ENCODE measurements around the gene FAM13B. TPM values are rescaled to one million over a fixed set of nuclear protein-coding genes. Genes with fewer than 3 reads are reported as not detected.
A peak's percentile ranks its signal among the peaks of the same experiment; 100 is the strongest.
"Not testable (repeated sequence)": the region's sequence is repeated elsewhere in the genome, so short reads cannot be mapped to it uniquely, and the experiment has no call there.

FAM13B gene
- total RNA-seq, 1 donor from 2014 or later, result 10.4 TPM

GRCh38 chr5:138035605-138036537, 3.0 kb upstream of the FAM13B start:
- DNase-seq (ENCODE audit: low read depth, low spot score), result peak; percentile 69

DNA sequence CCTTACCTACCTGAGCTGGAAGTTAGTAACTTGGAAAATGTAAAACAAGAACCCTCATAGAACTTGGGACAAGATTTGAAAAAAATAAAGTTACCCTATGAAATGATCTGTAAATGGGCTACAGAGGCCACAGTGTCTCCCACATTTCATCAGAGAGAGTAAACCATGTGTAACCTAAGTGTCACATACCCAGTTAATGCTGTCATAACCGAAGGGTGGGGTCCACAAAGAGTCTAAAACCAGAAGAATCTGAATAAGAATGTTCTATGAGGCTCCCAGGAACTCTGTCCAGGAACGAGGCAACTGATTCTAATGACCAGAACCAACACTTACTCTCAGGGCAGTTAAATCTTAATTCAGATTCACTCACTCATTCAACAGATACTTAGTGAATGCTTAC, 1.0 kb upstream of the FAM13B start:
- DNase-seq (ENCODE audit: low read depth, low spot score), result no peak

- no peak for DNase-seq (ENCODE audit: low read depth, low spot score)
Measured at GRCh38 chr5:138033386-138033808, 518 bp upstream of the FAM13B start.

DNA sequence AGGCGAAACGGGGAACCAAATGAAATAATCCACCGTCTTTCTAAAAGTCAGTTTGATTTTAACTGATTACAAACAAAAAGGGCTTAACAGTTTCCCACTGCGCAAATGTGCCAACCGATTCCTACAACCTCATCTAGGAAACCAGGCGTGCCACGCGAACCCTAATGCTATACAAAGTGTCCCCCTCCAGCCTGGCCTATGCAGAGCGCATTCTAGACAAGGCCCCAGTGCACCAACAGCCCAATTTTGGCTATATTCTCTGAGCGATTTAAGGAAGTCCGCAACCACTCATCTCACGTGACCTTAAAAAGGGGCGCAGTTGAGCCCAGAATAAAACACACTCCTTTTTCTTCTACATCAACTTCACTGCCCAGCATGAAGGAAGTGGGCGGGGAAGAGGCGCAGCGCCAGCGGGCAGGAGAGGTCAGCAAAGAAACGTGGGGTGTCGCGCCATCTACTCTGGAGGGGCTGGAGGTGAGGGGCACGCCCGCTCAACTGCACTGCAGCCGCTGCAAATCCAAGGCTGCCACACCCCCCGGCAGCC, 779 bp downstream of the FAM13B start:
- no peak for DNase-seq (ENCODE audit: low read depth, low spot score)

DNA sequence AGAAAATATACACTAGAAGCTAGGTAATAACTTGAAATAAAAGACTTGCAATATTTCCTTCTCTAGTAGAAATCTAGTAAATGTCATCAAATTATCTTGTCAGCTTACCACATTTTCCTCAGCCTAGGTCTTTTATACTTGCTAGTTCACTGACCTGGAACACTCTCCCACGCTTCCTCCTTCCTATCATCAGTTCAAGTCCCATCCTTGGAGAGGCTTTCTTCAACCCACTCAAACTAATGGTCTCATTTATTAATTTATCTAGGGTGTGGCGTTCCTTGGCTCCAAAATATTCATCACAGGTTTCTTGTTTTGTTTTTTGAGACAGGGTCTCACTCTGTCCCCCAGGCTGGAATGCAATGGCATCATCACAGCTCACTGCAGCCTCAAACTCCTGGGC, 2.9 kb downstream of the FAM13B start:
- DNase-seq (ENCODE audit: low read depth, low spot score), result no peak

GRCh38 chr5:138029501-138029900, 3.4 kb downstream of the FAM13B start:
- no peak for DNase-seq (ENCODE audit: low read depth, low spot score)

DNA sequence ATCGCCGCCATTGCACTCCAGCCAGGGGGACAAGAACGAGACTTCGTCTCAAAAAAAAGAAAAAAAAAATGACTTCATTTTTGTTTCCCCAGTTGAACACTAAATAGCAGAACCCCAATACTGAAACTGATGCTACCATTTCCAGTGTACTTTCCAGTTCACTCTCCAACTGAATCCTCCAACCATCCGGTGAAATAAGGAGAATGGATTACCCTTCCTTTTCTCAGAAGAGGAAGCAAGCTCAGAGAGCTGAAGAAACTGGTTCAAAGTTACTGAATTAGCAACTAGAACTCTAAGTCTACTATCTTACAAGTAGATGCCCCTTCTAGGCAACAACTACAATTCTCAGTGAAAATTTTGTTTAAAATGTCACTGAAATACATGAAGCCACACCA, 3.9 kb downstream of the FAM13B start:
- no peak for DNase-seq (ENCODE audit: low read depth, low spot score)

DNA sequence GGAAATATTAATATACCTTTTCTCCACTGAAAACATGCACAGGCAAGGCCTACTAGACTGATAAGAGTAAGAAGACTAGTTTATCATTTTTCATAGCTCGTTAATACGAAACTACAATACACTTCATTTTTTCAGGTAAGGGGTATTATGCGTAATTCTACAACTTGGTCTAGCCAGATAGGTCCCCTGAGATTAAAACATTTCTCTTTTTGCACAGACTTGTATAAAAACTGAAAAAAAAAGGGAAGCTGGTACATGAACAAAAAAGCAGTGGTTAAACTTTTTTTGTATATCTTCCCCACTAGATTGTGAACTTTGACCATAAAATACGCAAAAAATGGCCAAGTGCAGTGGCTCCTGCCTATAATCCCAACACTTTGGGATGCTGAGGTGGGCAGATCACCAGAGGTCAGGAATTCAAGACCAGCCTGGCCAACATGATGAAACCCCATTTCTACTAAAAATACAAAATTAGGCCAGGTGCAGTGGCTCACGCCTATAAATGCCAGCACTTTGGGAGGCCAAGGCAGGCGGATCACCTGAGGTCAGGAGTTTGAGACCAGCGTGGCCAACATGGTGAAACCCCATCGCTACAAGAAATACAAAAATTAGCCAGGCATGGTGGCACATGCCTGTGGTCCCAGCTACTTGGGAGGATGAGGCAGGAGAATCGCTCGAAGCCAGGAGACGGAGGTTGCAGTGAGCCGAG, 4.5 kb downstream of the FAM13B start:
- not testable (repeated sequence) for DNase-seq (ENCODE audit: low read depth, low spot score)

DNA sequence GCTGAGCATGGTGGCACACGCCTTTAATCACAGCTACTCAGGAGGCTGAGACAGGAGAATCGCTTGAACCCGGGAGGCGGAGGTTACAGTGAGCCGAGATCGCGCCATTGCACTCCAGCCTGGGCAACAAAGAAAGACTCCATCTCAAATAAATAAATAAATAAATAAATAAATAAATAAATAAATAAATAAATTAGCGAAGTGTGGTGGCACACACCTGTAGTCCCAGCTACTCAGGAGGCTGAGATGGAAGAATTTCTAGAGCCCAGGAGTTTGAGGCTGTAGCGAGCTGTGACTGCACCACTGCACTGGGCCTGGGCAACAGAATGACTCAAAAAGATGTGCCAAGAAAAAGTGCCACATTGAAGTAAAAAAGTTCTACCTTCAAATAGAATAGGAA, 6.1 kb downstream of the FAM13B start:
- not testable (repeated sequence) for DNase-seq (ENCODE audit: low read depth, low spot score)

DNA sequence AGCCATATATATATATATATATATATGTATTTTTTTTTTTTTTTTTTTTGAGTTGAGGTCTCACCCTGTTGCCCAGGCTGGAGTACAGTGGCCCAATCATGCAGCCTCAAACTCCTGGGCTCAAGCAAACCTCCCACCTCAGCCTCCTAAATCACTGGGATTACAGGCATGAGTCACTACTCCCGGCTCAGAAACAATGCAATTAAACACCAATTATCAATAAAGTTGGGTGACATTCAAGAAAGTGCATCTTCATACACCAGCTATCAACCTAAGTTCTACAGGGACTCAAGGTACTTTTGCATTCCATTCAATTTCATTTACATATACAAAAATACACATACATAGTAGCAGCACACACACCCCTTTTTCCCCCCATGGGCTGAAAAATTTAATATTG, 7.6 kb downstream of the FAM13B start:
- DNase-seq (ENCODE audit: low read depth, low spot score), result no peak

DNA sequence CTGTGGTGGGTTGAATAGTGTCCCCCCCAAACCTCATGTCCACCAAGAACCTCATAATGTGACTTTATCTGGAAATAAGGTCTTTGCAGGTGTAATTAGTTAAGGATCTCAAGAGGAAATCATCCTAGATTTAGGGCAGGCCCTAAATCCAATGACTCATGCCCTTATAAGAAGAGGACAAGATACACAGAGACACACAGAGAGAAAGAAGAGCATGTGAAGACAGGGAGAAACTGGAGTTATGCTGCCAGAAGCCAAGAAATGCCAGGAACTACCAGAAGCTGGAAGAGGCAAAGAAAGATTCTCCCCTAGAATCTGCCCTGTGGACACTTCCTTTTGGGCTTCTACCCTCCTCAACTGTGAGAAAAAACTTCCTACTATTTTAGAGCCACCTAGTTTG, 8.8 kb downstream of the FAM13B start:
- DNase-seq (ENCODE audit: low read depth, low spot score), result no peak

GRCh38 chr5:138022912-138023311, 10.0 kb downstream of the FAM13B start:
- no peak for DNase-seq (ENCODE audit: low read depth, low spot score)

GRCh38 chr5:138021771-138022170, 11.1 kb downstream of the FAM13B start:
- no peak for DNase-seq (ENCODE audit: low read depth, low spot score)

- DNase-seq (ENCODE audit: low read depth, low spot score), result no peak
Measured at GRCh38 chr5:138018849-138019248, 14.0 kb downstream of the FAM13B start.

- no peak for DNase-seq (ENCODE audit: low read depth, low spot score)
Measured at GRCh38 chr5:138015916-138016315, 17.0 kb downstream of the FAM13B start.

DNA sequence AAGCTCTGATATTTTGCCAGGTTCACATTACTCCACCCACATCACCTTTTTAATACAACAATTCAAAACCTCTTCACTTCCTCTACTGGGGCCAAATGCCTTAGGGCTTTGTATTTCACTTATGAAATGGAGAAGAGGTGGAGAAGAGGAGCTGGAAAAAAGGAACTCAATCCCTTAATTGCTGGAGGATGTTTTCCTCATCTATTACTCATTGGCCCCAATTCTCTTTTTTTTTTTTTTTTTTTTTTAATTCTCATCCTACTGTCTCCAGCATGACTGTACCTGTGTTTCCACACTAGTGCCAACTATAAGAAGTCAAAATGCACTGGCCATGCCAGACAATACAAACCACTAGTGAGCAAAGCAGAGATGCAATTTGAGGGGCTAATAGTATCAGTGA, 20.9 kb downstream of the FAM13B start:
- DNase-seq (ENCODE audit: low read depth, low spot score), result no peak

DNA sequence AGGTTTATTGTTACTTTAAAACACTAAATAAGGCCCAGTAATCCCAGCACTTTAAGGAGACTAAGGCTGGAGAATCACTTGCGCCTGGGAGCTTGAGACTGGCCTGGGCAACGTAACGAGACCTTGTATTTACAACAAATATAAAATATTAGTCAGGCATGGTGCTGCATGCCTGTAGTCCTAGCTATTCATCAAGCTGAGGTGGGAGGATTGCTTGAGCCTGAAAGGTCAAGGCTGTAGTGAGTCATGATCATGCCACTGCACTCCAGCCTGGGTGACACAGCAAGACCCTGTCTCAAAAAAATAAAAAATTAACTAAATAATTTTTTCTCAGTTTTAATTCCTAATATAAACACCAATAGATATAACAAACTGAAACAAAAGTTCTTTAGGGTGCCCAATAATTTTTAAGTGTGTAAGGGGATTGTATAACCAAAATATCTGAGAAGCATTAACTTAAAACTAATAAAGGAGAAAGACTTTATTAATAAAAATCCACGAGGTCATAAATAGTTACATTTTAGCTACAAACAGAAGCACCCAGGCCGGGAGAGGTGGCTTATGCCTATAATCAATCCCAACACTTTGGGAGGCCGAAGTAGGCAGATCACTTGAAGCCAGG, 32.7 kb downstream of the FAM13B start:
- DNase-seq (ENCODE audit: low read depth, low spot score), result no peak

DNA sequence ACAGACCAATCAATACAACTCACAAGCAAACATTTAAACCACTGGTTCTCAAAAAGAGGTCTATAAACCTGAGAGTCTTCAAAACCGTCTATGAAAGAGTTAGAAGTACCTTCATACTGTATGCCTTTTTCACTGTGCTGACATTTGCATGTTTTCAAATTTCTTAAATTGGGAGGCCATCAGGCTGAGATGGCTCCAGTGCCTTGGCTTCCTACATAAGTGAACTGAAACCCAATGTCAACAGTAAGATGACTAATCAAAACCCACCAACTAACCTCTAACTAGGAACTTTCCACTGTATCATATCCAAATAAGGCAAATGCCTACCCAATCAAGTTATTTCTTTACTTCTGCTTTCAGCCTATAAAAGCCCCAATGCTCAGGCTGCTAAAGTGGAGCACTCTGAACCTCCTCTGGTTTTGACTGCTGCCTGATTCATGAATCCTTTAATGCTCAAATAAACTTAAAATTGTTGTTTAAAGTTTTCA, 35.1 kb downstream of the FAM13B start:
- no peak for DNase-seq (ENCODE audit: low read depth, low spot score)

DNA sequence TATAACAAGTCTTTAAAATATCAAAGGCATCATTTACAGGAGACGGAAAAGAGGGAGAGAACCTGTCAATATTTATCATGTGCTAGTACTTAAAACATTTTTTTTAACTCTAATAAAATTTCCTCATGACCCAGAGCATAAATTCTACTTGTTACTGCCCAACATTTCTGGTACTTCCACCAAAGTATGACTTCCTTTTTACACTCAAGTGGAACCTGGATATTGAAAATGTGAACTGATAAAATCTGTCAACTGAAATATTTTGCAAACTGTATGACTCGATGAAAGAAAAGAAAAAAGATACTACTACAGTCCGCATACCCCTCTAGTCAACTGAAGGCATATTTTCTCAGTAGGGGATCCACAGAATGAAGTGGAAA, 37.1 kb downstream of the FAM13B start:
- DNase-seq (ENCODE audit: low read depth, low spot score), result no peak

GRCh38 chr5:137995077-137995748, 37.7 kb downstream of the FAM13B start:
- DNase-seq (ENCODE audit: low read depth, low spot score), result peak; percentile 32

DNA sequence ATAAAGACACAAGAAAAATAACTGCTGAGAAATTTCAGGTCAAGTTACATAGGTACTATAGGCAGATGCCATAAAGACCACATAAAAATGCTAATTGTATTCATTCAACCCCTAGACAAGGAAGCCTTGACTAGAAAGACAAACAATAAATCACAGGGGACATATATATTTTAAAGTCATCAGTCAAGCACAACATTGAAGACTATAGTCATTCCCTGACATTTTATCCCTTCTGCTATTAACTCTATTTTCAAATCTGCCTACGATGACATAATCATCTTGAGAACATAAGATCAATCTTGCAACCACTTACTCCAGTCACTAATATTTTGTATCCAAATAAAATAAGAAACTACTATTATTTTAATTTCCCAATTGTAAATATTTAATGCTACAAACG, 38.3 kb downstream of the FAM13B start:
- no peak for DNase-seq (ENCODE audit: low read depth, low spot score)
